K562 (cell line): ENCODE results near the gene RECK. TPM values are rescaled to one million over a fixed set of nuclear protein-coding genes. Genes with fewer than 3 reads are reported as not detected.
A peak's percentile ranks its signal among the peaks of the same experiment; 100 is the strongest.

Experiments used
- BHLHE40 ChIP-seq: IDR thresholded peaks from 2 replicates; pipeline ENCODE4 v1.6.1; 2011; ENCODE audit warnings: low read length, improper control_type of control experiment
- FOSL1 ChIP-seq: fragments of 200-800 bp; sonication (Bioruptor generic); conservative IDR thresholded peaks from 2 replicates; pipeline ENCODE4 v1.6.1; 2016; ENCODE audit warnings: missing genetic modification characterization, missing compliant biosample characterization
- HMGN3 ChIP-seq: IDR thresholded peaks from 2 replicates; pipeline ENCODE4 v1.6.1; 2011; ENCODE audit warnings: borderline replicate concordance, low read depth, mild to moderate bottlenecking, mixed read lengths, low read length; ENCODE audit not compliant: insufficient read length; ENCODE audit errors: extremely low read depth
- NFIX ChIP-seq: fragments of 250-450 bp; sonication (Bioruptor Pico); IDR thresholded peaks from 2 replicates; pipeline ENCODE4 v1.4.0; 2020; ENCODE audit warnings: low read depth, mild to moderate bottlenecking, moderate library complexity
- RCOR1 ChIP-seq, 2 experiments: IDR thresholded peaks; 2 replicates each; pipeline ENCODE4 v1.6.1; 2012; ENCODE audit warnings: low read depth in 2 of 2, low read length in 2 of 2, borderline replicate concordance in 1 of 2, improper control_type of control experiment in 1 of 2
- ZNF561 ChIP-seq: fragments of 450-650 bp; formaldehyde crosslinking; conservative IDR thresholded peaks from 2 replicates; pipeline ENCODE4 v1.4.0; 2020; ENCODE audit warnings: mild to moderate bottlenecking, moderate library complexity
- ZNF785 ChIP-seq: fragments of 250-450 bp; sonication (Bioruptor Pico); IDR thresholded peaks from 2 replicates; pipeline ENCODE4 v1.4.0; 2020; ENCODE audit warnings: mild to moderate bottlenecking
- polyA plus RNA-seq, 8 experiments: library from polyadenylated mRNA; depleted of rRNA in 4 of 8; stranded (reverse) in 5 of 8; unstranded in 3 of 8; fragments of >200 nt; fragmentation: Nextera tagmentation in 2 of 8; fragmentation: Illumina TruSeq in 1 of 8; extraction: Ambion mirVana in 2 of 8; extraction: Trizol in 1 of 8; gene quantifications; 2 replicates each; pipeline versions ENCODE4 v1.2.1 to v1.2.3, GENCODE V29; 2011 to 2014; ENCODE audit warnings: inconsistent platforms in 1 of 8, missing spikeins in 1 of 8
- total RNA-seq, 7 experiments: library from RNA; depleted of rRNA in 6 of 7; stranded (reverse); fragments of >200 nt in 6 of 7; fragmentation: Illumina TruSeq in 2 of 7; extraction: Trizol in 2 of 7; gene quantifications; 2 replicates each; pipeline versions ENCODE4 v1.2.1 to v1.2.3, GENCODE V29; 2011 to 2021; ENCODE audit warnings: low replicate concordance in 1 of 7
- TF ChIP-seq, protein P1 (sequence below), 2 experiments: fragments of 450-650 bp; IDR thresholded peaks; 2 replicates each; pipeline ENCODE4 v1.6.1; 2016; ENCODE audit warnings: mild to moderate bottlenecking in 2 of 2, borderline replicate concordance in 1 of 2, low read depth in 1 of 2, moderate library complexity in 1 of 2

The RECK gene
- total and polyA plus RNA-seq, 9 of the 15 experiments (the other 6 are each of a cell fraction or from before 2014, with no cell fraction given) = 0.04 to 0.36 (median 0.16) TPM

DNA sequence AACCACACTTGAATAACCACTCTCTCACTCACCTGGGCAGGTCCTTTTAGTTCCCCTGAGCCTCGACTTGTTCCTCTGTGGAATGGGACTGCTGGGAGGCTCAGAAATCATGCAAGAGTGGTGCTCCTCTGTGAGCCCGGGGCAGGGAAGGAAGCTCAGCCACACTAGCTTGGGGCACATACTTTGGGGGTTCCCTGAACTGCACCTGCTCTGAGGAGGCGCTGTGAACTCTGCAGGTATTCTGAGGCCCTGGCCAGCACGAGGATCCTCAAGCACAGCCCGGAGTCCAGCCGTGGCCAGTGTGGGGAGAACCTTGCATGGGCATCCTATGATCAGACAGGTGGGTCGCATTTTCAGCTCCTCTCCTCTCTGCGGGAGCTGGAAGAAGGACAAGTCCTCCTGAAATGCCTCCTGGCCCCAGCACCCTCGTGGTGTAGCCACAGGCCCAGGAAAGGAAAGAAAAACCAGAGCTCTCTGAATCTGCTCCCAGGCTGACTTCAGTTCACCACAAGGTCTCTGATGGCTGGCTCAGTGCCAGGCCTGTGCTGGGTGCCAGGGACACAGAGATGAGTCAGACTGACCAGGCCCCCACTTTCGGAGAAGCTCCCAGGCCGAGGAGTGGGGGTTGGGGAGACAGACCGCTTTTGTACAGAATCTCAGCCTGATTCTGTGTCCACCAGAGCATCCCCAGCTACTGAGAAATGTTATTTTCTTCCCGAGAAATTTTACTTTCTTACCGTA is 111.8 kb downstream of the RECK start (continued):
- TF ChIP-seq, protein P1, sequence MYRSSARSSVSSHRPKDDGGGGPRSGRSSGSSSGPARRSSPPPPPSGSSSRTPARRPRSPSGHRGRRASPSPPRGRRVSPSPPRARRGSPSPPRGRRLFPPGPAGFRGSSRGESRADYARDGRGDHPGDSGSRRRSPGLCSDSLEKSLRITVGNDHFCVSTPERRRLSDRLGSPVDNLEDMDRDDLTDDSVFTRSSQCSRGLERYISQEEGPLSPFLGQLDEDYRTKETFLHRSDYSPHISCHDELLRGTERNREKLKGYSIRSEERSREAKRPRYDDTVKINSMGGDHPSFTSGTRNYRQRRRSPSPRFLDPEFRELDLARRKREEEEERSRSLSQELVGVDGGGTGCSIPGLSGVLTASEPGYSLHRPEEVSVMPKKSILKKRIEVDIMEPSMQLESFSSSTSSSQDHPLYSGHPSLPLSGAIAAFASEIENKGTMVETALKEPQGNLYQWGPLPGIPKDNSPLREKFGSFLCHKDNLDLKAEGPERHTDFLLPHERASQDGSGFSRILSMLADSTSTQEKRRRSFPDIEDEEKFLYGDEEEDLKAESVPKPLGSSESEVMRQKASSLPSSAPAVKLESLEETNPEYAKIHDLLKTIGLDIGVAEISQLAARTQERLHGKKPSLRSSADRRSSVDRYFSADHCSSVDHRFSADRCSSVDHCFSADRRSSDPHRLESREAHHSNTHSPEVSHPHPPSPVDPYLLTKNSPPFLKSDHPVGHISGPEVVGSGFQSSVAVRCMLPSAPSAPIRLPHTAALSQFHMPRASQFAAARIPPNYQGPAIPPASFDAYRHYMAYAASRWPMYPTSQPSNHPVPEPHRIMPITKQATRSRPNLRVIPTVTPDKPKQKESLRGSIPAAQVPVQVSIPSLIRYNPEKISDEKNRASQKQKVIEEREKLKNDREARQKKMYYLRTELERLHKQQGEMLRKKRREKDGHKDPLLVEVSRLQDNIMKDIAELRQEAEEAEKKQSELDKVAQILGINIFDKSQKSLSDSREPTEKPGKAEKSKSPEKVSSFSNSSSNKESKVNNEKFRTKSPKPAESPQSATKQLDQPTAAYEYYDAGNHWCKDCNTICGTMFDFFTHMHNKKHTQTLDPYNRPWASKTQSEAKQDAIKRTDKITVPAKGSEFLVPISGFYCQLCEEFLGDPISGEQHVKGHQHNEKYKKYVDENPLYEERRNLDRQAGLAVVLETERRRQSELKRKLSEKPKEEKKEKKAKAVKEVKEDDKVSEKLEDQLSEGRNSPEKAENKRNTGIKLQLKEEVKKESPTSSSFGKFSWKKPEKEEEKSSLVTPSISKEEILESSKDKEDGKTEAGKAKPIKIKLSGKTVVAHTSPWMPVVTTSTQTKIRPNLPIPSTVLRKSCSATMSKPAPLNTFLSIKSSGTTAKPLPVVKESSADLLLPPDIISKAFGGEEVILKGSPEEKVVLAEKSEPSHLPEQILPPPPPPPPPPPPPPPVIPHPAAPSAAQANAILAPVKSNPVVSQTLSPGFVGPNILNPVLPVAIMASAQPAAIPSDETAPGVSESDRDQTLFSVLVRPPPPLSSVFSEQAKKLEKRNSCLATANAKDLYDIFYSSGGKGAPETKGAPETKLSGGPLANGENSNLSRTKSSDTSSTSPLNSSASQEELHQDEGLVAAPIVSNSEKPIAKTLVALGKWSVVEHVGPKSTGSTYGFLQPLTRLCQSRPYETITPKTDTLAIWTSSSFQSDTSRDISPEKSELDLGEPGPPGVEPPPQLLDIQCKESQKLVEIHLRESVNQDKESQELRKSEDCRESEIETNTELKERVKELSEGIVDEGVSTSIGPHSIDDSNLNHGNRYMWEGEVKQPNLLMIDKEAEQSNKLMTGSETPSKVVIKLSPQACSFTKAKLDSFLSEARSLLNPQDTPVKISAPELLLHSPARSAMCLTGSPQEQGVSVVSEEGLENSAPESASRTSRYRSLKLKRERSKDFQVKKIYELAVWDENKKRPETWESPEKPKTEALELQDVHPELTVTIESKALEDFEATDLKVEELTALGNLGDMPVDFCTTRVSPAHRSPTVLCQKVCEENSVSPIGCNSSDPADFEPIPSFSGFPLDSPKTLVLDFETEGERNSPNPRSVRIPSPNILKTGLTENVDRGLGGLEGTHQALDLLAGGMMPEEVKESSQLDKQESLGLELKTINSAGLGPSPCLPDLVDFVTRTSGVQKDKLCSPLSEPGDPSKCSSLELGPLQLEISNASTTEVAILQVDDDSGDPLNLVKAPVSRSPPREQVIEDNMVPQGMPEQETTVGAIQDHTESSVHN (IDR thresholded peaks at IDR 0.05; ENCODE audit: borderline replicate concordance in 1 of 2, low read depth in 1 of 2) = no peak
- TF ChIP-seq RCOR1 (IDR thresholded peaks at IDR 0.05; ENCODE audit: borderline replicate concordance in 1 of 2, low read depth in 2 of 2, low read length in 2 of 2) = 0 out of 4 replicates have a peak, but pooled peaks of 1 of the 2 experiments have one; percentile 20
- TF ChIP-seq BHLHE40 = peak; percentile 44; the same call in 1 of the 2 replicates
- peak; percentile 30; the same call in 1 of the 2 replicates for TF ChIP-seq NFIX (CRISPR knock-in tag)
- peak; percentile 63 for TF ChIP-seq FOSL1 (tag)
- no peak for TF ChIP-seq ZNF785
- TF ChIP-seq HMGN3 = no peak
- no peak for TF ChIP-seq ZNF561 (CRISPR knock-in tag)
